Ovary (tissue), 9 donors: ENCODE results near the gene ZNF362. TPM values are rescaled to one million over a fixed set of nuclear protein-coding genes. Genes with fewer than 3 reads are reported as not detected.

Experiments
- DNase-seq, 5 donors: peaks; one replicate each; pipeline ENCODE4 v3.0.0-alpha.2; 2019 to 2020
- H3K27ac ChIP-seq, 2 donors: fragments of 200-600 bp; one replicate each; pipeline versions ENCODE4 v1.5.1 to v1.8.0; 2019 to 2022
- H3K27me3 ChIP-seq: fragments of 200-600 bp; one replicate; pipeline ENCODE4 v1.8.0; 2022
- H3K36me3 ChIP-seq: fragments of 200-600 bp; sonication (generic); one replicate; pipeline ENCODE4 v1.5.1; 2019
- H3K4me1 ChIP-seq: one replicate; pipeline ENCODE4 v1.8.1; 2013; ENCODE audit warnings: mild to moderate bottlenecking, moderate library complexity; ENCODE audit not compliant: insufficient read depth
- H3K4me3 ChIP-seq: fragments of 200-600 bp; sonication (generic); one replicate; pipeline ENCODE4 v1.5.1; 2017
- H3K9me3 ChIP-seq, 2 donors: fragments of 200-600 bp in 1 of 2; sonication (generic) in 1 of 2; one replicate each; pipeline versions ENCODE4 v1.5.1 to v1.8.1; 2013 to 2019; ENCODE audit warnings: mild to moderate bottlenecking in 1 of 2, moderate library complexity in 1 of 2
- CTCF ChIP-seq, 3 donors: fragments of 450-650 bp in 2 of 3; fragments of 200-600 bp in 1 of 3; IDR thresholded peaks; one replicate each; pipeline versions ENCODE4 v1.5.1 to v1.8.0; 2016 to 2022; ENCODE audit warnings: antibody characterized with exemption in 3 of 3, mild to moderate bottlenecking in 1 of 3
- EP300 ChIP-seq: sonication (generic); formaldehyde crosslinking; IDR thresholded peaks from one replicate; pipeline ENCODE4 v1.6.1; 2017; ENCODE audit warnings: antibody characterized with exemption
- POLR2A ChIP-seq: fragments of 450-650 bp; IDR thresholded peaks from one replicate; pipeline ENCODE4 v1.6.1; 2017; ENCODE audit warnings: antibody characterized with exemption, mild to moderate bottlenecking, moderate library complexity
- WGBS, 3 donors: extraction: QIAGEN DNeasy Blood & Tissue Kit in 1 of 3; methylation state at CpG; one replicate each; pipeline versions ENCODE4 v1.1.5 to v1.1.7; 2013 to 2017; 5-methylcytosine and 5-hydroxymethylcytosine counted together
- intact Hi-C, 4 donors: fragments of 100-400 bp; cut with DNase I; formaldehyde crosslinking; loops; one replicate each; pipeline versions ENCODE4 v1.11.0 to v1.15.1; 2022 to 2023
- polyA plus RNA-seq, 2 donors: library from polyadenylated mRNA; stranded (reverse); fragments of 200-250 nt in 1 of 2; fragments of 350-450 nt in 1 of 2; fragmentation: Illumina TruSeq in 1 of 2; extraction: RNeasy Lipid Tissue Mini Kit (QIAGEN cat#74804) in 1 of 2; gene quantifications; one replicate each; pipeline ENCODE4 v1.2.3, GENCODE V29; 2013 to 2014
- total RNA-seq, 7 donors: library from RNA; depleted of rRNA in 2 of 7; stranded (reverse); fragments of >200 nt in 2 of 7; fragmentation: NEBNext Ultra II Directional in 3 of 7; extraction: Animal tissue kit (Norgen Biotek cat#: 25700) in 3 of 7; gene quantifications; one replicate each; pipeline versions ENCODE4 v1.1.0 to v1.2.4, GENCODE V29; 2016 to 2023
- donor health status: DM: no; HTN: no; CAD: no; lungs with moderate emphysema.
- donor health status: DM: no; HTN: no; CAD: no.
- donor health status: Bipolar disorder and iron deficiency.
- donor health status: DM: yes; HTN: yes; CAD: no.
- donor health status: DM: no; HTN: no; CAD: no.
- donor health status: DM: yes; HTN: yes; CAD: no.

ZNF362 gene
- total and polyA plus RNA-seq, 9 donors = 8.2 to 52.6 (median 32.7) TPM

- DNase-seq = no peak
- TF ChIP-seq EP300 = no peak
- TF ChIP-seq CTCF (IDR thresholded peaks at IDR 0.05) = no peak
- TF ChIP-seq POLR2A = no peak
- no peak overlapping the region for H3K27ac ChIP-seq
- H3K4me1 ChIP-seq = peaks cover 3% of the 10 kb centered on the region
- WGBS, 3 donors = 43 to 54% (median 51%) methylated on average over 12 of the region's 12 CpGs
- H3K27me3 ChIP-seq = no peaks in the 10 kb centered on the region
- no peak overlapping the region for H3K4me3 ChIP-seq
- no peaks in the 10 kb centered on the region for H3K9me3 ChIP-seq
- intact Hi-C loops = no loop called here
- no peaks in the 10 kb centered on the region for H3K36me3 ChIP-seq
These were observed 35.5 kb upstream of the ZNF362 start for GRCh38 chr1:33220676-33221384.

- WGBS, 3 donors = 48 to 54% (median 49%) methylated on average over 2 of the region's 2 CpGs
- no peak for TF ChIP-seq POLR2A
- TF ChIP-seq EP300 = no peak
- TF ChIP-seq CTCF (IDR thresholded peaks at IDR 0.05) = no peak
- Histone ChIP-seq H3K9me3 (no peaks in the 10 kb centered on the region), H3K4me3 (no peak overlapping the region), H3K27ac (no peak overlapping the region), H3K4me1 (peaks cover 3% of the 10 kb centered on the region), H3K36me3 (no peaks in the 10 kb centered on the region), H3K27me3 (no peaks in the 10 kb centered on the region)
- intact Hi-C loops = no loop called here
- DNase-seq = no peak
These were observed 34.9 kb upstream of the ZNF362 start for GRCh38 chr1:33221385-33221758.

- WGBS, 3 donors = 52 to 74% (median 58%) methylated on average over 1 of the region's 1 CpG
- no peak for DNase-seq
- TF ChIP-seq EP300 (no peak), CTCF (IDR thresholded peaks at IDR 0.05) (no peak), POLR2A (no peak)
These were observed 33.9 kb upstream of the ZNF362 start for GRCh38 chr1:33222381-33222780.

GRCh38 chr1:33224166-33224707, 32.1 kb upstream of the ZNF362 start:
- intact Hi-C loops = no loop called here
- 77 to 82% (median 79%) methylated on average over 2 of the region's 2 CpGs for WGBS, 3 donors
- H3K36me3 ChIP-seq = no peaks in the 10 kb centered on the region

More at GRCh38 chr1:33222381-33222780, 33.9 kb upstream of the ZNF362 start:
- Histone ChIP-seq H3K4me1 (peaks cover 3% of the 10 kb centered on the region), H3K27ac (no peak overlapping the region), H3K4me3 (no peak overlapping the region), H3K27me3 (no peaks in the 10 kb centered on the region), H3K36me3 (no peaks in the 10 kb centered on the region), H3K9me3 (no peaks in the 10 kb centered on the region)
- intact Hi-C loops = no loop called here

More at GRCh38 chr1:33224166-33224707, 32.1 kb upstream of the ZNF362 start:
- no peaks in the 10 kb centered on the region for H3K27me3 ChIP-seq
- no peak overlapping the region for H3K4me3 ChIP-seq
- no peak for DNase-seq
- no peak for TF ChIP-seq EP300
- no peak for TF ChIP-seq CTCF (IDR thresholded peaks at IDR 0.05)
- TF ChIP-seq POLR2A = no peak
- H3K4me1 ChIP-seq = peaks cover 5% of the 10 kb centered on the region
- no peak overlapping the region for H3K27ac ChIP-seq
- no peaks in the 10 kb centered on the region for H3K9me3 ChIP-seq
